HEK293 (cell line): ENCODE measurements around the gene IL17C.

Experiments
- CTCF ChIA-PET: fragments of 350-600 bp; formaldehyde crosslinking; extraction: SDS; loops from one replicate; lab custom pipeline; 2021; ENCODE audit warnings: antibody characterized with exemption; lab: Yijun Ruan, JAX
- POLR2A ChIA-PET: fragments of 300-600 bp; formaldehyde crosslinking; extraction: SDS; loops from one replicate; lab custom pipeline; 2020; ENCODE audit warnings: antibody characterized with exemption, inconsistent platforms; lab: Yijun Ruan, JAX
- H3K27ac ChIP-seq: fragments of 200-500 bp; sonication (Bioruptor generic); 2 replicates; pipeline ENCODE4 v1.5.1; 2014; ENCODE audit warnings: low read depth, low read length, control low read depth, inconsistent platforms; ENCODE audit errors: extremely low read depth
- H3K36me3 ChIP-seq, 2 experiments: fragments of 200-500 bp in 1 of 2; sonication (Bioruptor generic) in 1 of 2; 1 replicate in 1 of 2; 2 replicates in 1 of 2; pipeline ENCODE4 v1.5.1; 2014 to 2017; ENCODE audit warnings: inconsistent platforms in 2 of 2, low read length in 2 of 2; ENCODE audit not compliant: control insufficient read depth in 2 of 2, insufficient read depth in 1 of 2
- H3K4me1 ChIP-seq: fragments of 200-500 bp; sonication (Bioruptor generic); 2 replicates; pipeline ENCODE4 v1.5.1; 2014; ENCODE audit warnings: mild to moderate bottlenecking, low read length, inconsistent platforms; ENCODE audit not compliant: control insufficient read depth, insufficient read depth
- H3K4me3 ChIP-seq: 2 replicates; pipeline ENCODE4 v1.5.1; 2011; ENCODE audit warnings: low read depth, mild to moderate bottlenecking, control low read depth, low read length, moderate library complexity
- H3K9me3 ChIP-seq: fragments of 200-500 bp; sonication (Bioruptor generic); 2 replicates; pipeline ENCODE4 v1.5.1; 2014; ENCODE audit warnings: low read depth, low read length, inconsistent platforms; ENCODE audit not compliant: control insufficient read depth, insufficient read depth
- BCL6B ChIP-seq: fragments of 450-650 bp; formaldehyde crosslinking; IDR thresholded peaks from 2 replicates; pipeline ENCODE4 v1.5.1; 2017; ENCODE audit warnings: missing biosample characterization, missing genetic modification characterization
- EGR2 ChIP-seq: fragments of 450-650 bp; formaldehyde crosslinking; IDR thresholded peaks from 2 replicates; pipeline ENCODE4 v1.5.1; 2016; ENCODE audit warnings: low read depth, missing biosample characterization, missing genetic modification characterization
- GFI1B ChIP-seq: fragments of 450-650 bp; formaldehyde crosslinking; IDR thresholded peaks from 2 replicates; pipeline ENCODE4 v1.5.1; 2016; ENCODE audit warnings: missing biosample characterization, missing genetic modification characterization
- GLIS1 ChIP-seq: fragments of 450-650 bp; formaldehyde crosslinking; IDR thresholded peaks from 2 replicates; pipeline ENCODE4 v1.5.1; 2016; ENCODE audit warnings: missing biosample characterization, missing genetic modification characterization
- HOXC10 ChIP-seq: sonication (generic); formaldehyde crosslinking; IDR thresholded peaks from 2 replicates; pipeline ENCODE4 v1.8.1; 2023; ENCODE audit warnings: mild to moderate bottlenecking, missing genetic modification reagents
- INSM2 ChIP-seq: fragments of 450-650 bp; formaldehyde crosslinking; IDR thresholded peaks from 2 replicates; pipeline ENCODE4 v1.5.1; 2016; ENCODE audit warnings: missing biosample characterization, missing genetic modification characterization
- OVOL3 ChIP-seq: fragments of 450-650 bp; formaldehyde crosslinking; IDR thresholded peaks from 2 replicates; pipeline ENCODE4 v1.5.1; 2016; ENCODE audit warnings: missing biosample characterization, missing genetic modification characterization
- PRDM2 ChIP-seq: fragments of 450-650 bp; formaldehyde crosslinking; IDR thresholded peaks from 2 replicates; pipeline ENCODE4 v1.5.1; 2016; ENCODE audit warnings: missing biosample characterization, missing genetic modification characterization, borderline replicate concordance
- REPIN1 ChIP-seq: fragments of 450-650 bp; formaldehyde crosslinking; IDR thresholded peaks from 2 replicates; pipeline ENCODE4 v1.5.1; 2017; ENCODE audit warnings: missing biosample characterization, missing genetic modification characterization, low read depth
- SCRT1 ChIP-seq: fragments of 450-650 bp; formaldehyde crosslinking; IDR thresholded peaks from 2 replicates; pipeline ENCODE4 v1.5.1; 2016; ENCODE audit warnings: missing biosample characterization, missing genetic modification characterization, borderline replicate concordance
- TRIM28 ChIP-seq: IDR thresholded peaks from 2 replicates; pipeline ENCODE4 v1.6.1; 2011; ENCODE audit warnings: low read length, control low read depth, borderline replicate concordance
- ZEB2 ChIP-seq: fragments of 450-650 bp; formaldehyde crosslinking; IDR thresholded peaks from 2 replicates; pipeline ENCODE4 v1.5.1; 2016; ENCODE audit warnings: missing biosample characterization, missing genetic modification characterization
- ZFHX2 ChIP-seq: fragments of 450-650 bp; formaldehyde crosslinking; conservative IDR thresholded peaks from 2 replicates; pipeline ENCODE4 v1.5.1; 2016; ENCODE audit warnings: missing biosample characterization, missing genetic modification characterization
- ZIC2 ChIP-seq: fragments of 450-650 bp; formaldehyde crosslinking; IDR thresholded peaks from 2 replicates; pipeline ENCODE4 v1.5.1; 2016; ENCODE audit warnings: missing biosample characterization, missing genetic modification characterization
- ZNF121 ChIP-seq: fragments of 450-650 bp; formaldehyde crosslinking; IDR thresholded peaks from 2 replicates; pipeline ENCODE4 v1.5.1; 2016; ENCODE audit warnings: missing biosample characterization, missing genetic modification characterization
- ZNF133 ChIP-seq: fragments of 450-650 bp; formaldehyde crosslinking; IDR thresholded peaks from 2 replicates; pipeline ENCODE4 v1.5.1; 2016; ENCODE audit warnings: missing biosample characterization, missing genetic modification characterization
- ZNF174 ChIP-seq: fragments of 450-650 bp; formaldehyde crosslinking; IDR thresholded peaks from 2 replicates; pipeline ENCODE4 v1.5.0; 2017; ENCODE audit warnings: missing biosample characterization, mild to moderate bottlenecking, missing genetic modification characterization
- ZNF211 ChIP-seq: fragments of 450-650 bp; formaldehyde crosslinking; IDR thresholded peaks from 2 replicates; pipeline ENCODE4 v1.5.1; 2016; ENCODE audit warnings: low read depth, missing biosample characterization, missing genetic modification characterization
- ZNF292 ChIP-seq: fragments of 450-650 bp; formaldehyde crosslinking; IDR thresholded peaks from 2 replicates; pipeline ENCODE4 v1.5.1; 2016; ENCODE audit warnings: low read depth, missing biosample characterization, missing genetic modification characterization, borderline replicate concordance
- ZNF623 ChIP-seq: fragments of 450-650 bp; formaldehyde crosslinking; IDR thresholded peaks from 2 replicates; pipeline ENCODE4 v1.5.1; 2016; ENCODE audit warnings: missing biosample characterization, missing genetic modification characterization
- ZNF670 ChIP-seq: fragments of 450-650 bp; formaldehyde crosslinking; IDR thresholded peaks from 2 replicates; pipeline ENCODE4 v1.5.1; 2016; ENCODE audit warnings: missing biosample characterization, missing genetic modification characterization, low read depth
- ZNF768 ChIP-seq: fragments of 450-650 bp; formaldehyde crosslinking; IDR thresholded peaks from 2 replicates; pipeline ENCODE4 v1.5.1; 2018; ENCODE audit warnings: missing biosample characterization, mild to moderate bottlenecking, missing genetic modification characterization
- ZNF777 ChIP-seq: fragments of 450-650 bp; formaldehyde crosslinking; IDR thresholded peaks from 2 replicates; pipeline ENCODE4 v1.5.1; 2017; ENCODE audit warnings: missing biosample characterization, missing genetic modification characterization, borderline replicate concordance
- ZSCAN18 ChIP-seq: fragments of 450-650 bp; formaldehyde crosslinking; IDR thresholded peaks from 2 replicates; pipeline ENCODE4 v1.5.1; 2016; ENCODE audit warnings: missing biosample characterization, missing genetic modification characterization
- ZSCAN30 ChIP-seq: fragments of 450-650 bp; IDR thresholded peaks from 2 replicates; pipeline ENCODE4 v1.5.1; 2018; ENCODE audit warnings: missing biosample characterization, mild to moderate bottlenecking, missing genetic modification characterization, moderate library complexity

The IL17C gene

GRCh38 chr16:88631384-88631783 lies 7.0 kb upstream of the IL17C start (continued):
- TF ChIP-seq INSM2 (tag by site-specific recombination): no peak
- no peak for TF ChIP-seq HOXC10
- no peak for TF ChIP-seq ZNF670 (tag by site-specific recombination)
- no peak for TF ChIP-seq SCRT1
- TF ChIP-seq PRDM2: no peak

- H3K9me3 ChIP-seq: no peaks in the 10 kb centered on the region
- ChIA-PET CTCF (interaction anchor here (0.8 to 2.6 kb wide), 3 partner anchors 12 to 18 kb away, joined by 3 to 15 read pairs (median 5); no protein-coding TSS in a partner anchor), POLR2A (no interaction called here)
- H3K4me3 ChIP-seq: no peak overlapping the region
- H3K4me1 ChIP-seq: no peaks in the 10 kb centered on the region
- peaks cover 2 to 57% of the 10 kb centered on the region in 2 experiments; a peak in 2 of 3 replicates for H3K36me3 ChIP-seq
- H3K27ac ChIP-seq: no peak overlapping the region
- TF ChIP-seq ZNF768 (tag by site-specific recombination): no peak
- no peak for TF ChIP-seq ZNF133
- TF ChIP-seq ZNF777 (tag by site-specific recombination): no peak
- TF ChIP-seq GFI1B (tag by site-specific recombination): no peak
These were observed 6.3 kb upstream of the IL17C start for GRCh38 chr16:88631920-88632586.

GRCh38 chr16:88632587-88632930 lies 5.8 kb upstream of the IL17C start:
- Histone ChIP-seq H3K9me3 (no peaks in the 10 kb centered on the region), H3K27ac (no peak overlapping the region), H3K36me3 (peaks cover 0 to 53% of the 10 kb centered on the region in 2 experiments; a peak in 1 of 3 replicates), H3K4me1 (no peaks in the 10 kb centered on the region), H3K4me3 (no peak overlapping the region)
- POLR2A ChIA-PET: no interaction called here
- CTCF ChIA-PET: interaction anchor here (1.4 to 2.6 kb wide), 3 partner anchors 9 to 15 kb away, joined by 5 to 15 read pairs (median 7); no protein-coding TSS in a partner anchor
- TF ChIP-seq ZNF121 (tag by site-specific recombination): no peak
- no peak for TF ChIP-seq ZNF211 (tag by site-specific recombination)
- no peak for TF ChIP-seq OVOL3
- no peak for TF ChIP-seq ZNF623 (tag by site-specific recombination)
- TF ChIP-seq REPIN1 (tag by site-specific recombination): no peak
- peak; percentile 47; the same call in 1 of the 2 replicates for TF ChIP-seq ZFHX2 (tag by site-specific recombination)
- TF ChIP-seq TRIM28: no peak
- TF ChIP-seq EGR2: peak; percentile 74
- TF ChIP-seq ZSCAN18 (tag by site-specific recombination): no peak
- no peak for TF ChIP-seq ZSCAN30 (tag by site-specific recombination)
- TF ChIP-seq GLIS1 (tag by site-specific recombination): peak; percentile 61; the same call in 1 of the 2 replicates
- no peak for TF ChIP-seq ZNF174 (tag by site-specific recombination)
- TF ChIP-seq ZNF292 (tag by site-specific recombination): no peak
- TF ChIP-seq ZEB2 (tag by site-specific recombination): no peak
- no peak for TF ChIP-seq BCL6B (tag by site-specific recombination)
- peak; percentile 94 for TF ChIP-seq ZIC2 (tag by site-specific recombination)
